Measurements from ENCODE around the gene BEST2. TPM values are rescaled to one million over a fixed set of nuclear protein-coding genes. Genes with fewer than 3 reads are reported as not detected.

Gene BEST2
- total RNA-seq, 1 experiment from 2014 or later = not detected

DNA sequence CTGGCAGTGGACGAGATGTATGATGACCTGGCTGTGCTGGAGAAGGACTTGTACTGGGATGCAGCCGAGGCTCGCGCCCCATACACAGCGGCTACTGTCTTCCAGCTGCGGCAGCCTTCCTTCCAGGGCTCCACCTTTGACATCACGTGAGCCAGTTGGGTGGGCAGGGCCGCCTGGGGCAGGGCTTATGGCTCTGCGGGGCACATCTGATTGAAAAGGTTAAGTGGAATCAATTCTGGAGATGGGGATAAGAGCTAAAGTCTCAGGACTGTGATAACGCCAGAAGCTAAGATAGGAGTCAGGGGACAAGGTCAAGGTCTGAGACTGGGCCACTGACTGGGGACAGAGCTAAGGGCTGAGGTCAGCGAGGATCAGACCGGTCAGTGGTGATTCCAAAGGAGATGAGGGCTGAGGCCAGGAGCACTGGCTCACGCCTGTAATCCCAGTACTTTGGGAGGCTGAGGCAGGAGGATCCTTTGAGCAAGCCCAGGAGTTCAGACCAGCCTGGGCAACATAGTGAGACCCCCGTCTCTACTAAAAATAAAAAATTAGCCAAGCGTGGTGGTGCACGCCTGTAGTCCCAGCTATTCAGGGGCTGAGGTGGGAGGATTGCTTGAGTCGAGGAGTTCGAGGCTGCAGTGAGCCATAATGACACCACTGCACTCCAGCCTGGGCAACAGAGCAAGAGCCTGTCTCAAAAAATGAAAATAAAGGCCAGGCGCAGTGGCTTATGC lies 4.7 kb downstream of the BEST2 start:
- DNase-seq (ENCODE audit: low read depth, low spot score) = no peak
- in situ Hi-C loops (cut with HindIII; ENCODE audit: low pct_unique_long_range_greater_than_20kb, low sequenced_read_pairs) = no loop called here

GRCh38 chr19:12757544-12758274 lies 6.1 kb downstream of the BEST2 start:
- in situ Hi-C loops (cut with HindIII; ENCODE audit: low pct_unique_long_range_greater_than_20kb, low sequenced_read_pairs) = no loop called here
- DNase-seq (ENCODE audit: low read depth, low spot score) = peak; percentile 79

DNA sequence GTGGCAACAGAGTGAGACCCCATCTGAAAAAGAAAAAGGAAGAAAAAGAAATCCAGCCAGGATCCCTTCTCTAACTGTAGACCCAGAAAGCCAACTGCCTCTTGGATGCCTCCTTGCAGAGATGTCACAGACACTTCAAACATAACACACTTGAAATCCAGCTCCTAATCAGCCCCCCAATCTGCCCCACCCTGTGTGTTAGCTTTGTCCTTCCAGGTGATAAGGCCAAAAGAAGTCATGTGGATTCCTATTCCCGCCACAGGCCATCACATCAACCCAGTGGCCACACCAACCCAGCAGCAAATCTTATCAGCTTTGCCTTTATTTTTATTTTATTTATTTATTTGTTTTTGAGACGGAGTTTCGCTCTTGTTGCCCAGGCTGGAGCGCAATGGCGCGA lies 8.1 kb downstream of the BEST2 start:
- in situ Hi-C loops (cut with HindIII; ENCODE audit: low pct_unique_long_range_greater_than_20kb, low sequenced_read_pairs) = no loop called here
- DNase-seq (ENCODE audit: low read depth, low spot score) = no peak

DNA sequence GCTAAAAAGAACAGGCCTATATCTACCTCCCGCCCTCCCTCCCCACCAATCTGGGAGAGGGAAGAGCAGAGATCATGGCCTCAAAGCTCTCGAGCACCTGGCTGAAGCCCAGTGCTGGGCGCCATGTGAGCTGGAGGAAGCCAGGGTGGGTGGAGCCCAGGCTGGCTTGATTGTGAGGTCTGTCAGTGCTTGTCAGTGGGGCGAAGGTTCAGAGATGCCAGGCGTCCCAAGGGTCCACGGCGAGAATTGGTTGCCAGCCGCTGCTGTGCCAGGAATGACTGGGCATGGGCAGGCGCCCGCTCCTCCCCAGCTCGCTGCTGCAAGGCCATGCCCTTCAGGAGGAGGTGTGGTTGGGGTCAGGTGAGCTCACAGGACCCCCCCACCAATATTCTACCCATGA lies 11.5 kb downstream of the BEST2 start:
- in situ Hi-C loops (cut with HindIII; ENCODE audit: low pct_unique_long_range_greater_than_20kb, low sequenced_read_pairs) = no loop called here
- no peak for DNase-seq (ENCODE audit: low read depth, low spot score)

- in situ Hi-C loops (cut with HindIII; ENCODE audit: low pct_unique_long_range_greater_than_20kb, low sequenced_read_pairs) = no loop called here
- DNase-seq (ENCODE audit: low read depth, low spot score) = no peak
These were observed 13.1 kb downstream of the BEST2 start for GRCh38 chr19:12764698-12765097.

DNA sequence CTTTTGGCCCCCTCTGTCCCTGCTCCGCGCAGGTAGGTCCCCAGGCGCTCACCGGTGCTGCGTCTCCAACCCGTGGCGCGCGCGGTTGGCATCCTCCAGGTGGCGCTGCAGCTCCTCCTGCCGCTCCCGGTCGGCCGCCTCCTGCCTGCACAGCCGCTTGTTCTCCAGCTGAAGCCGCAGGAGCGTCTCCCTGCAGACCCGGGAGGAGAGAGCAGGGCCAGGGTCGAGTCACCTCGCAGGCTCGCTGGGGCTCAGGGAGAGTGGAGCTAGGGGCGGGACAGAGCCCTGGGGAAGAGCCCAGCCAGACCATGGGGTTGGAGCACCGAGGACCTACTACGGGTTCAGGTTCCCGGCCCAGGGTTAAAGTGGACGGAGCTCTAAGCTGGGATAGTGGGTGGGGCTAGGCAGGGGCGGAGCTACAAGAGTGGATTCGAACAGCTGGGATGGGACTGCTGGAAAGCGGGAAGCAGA lies 14.5 kb downstream of the BEST2 start:
- in situ Hi-C loops (cut with HindIII; ENCODE audit: low pct_unique_long_range_greater_than_20kb, low sequenced_read_pairs) = no loop called here
- peak; percentile 82 for DNase-seq (ENCODE audit: low read depth, low spot score)

- in situ Hi-C loops (cut with HindIII; ENCODE audit: low pct_unique_long_range_greater_than_20kb, low sequenced_read_pairs) = no loop called here
- DNase-seq (ENCODE audit: low read depth, low spot score) = no peak
These were observed 15.6 kb downstream of the BEST2 start for GRCh38 chr19:12767150-12767549.

- no peak for DNase-seq (ENCODE audit: low read depth, low spot score)
- in situ Hi-C loops (cut with HindIII; ENCODE audit: low pct_unique_long_range_greater_than_20kb, low sequenced_read_pairs) = no loop called here
These were observed 16.1 kb downstream of the BEST2 start for GRCh38 chr19:12767666-12768065.

DNA sequence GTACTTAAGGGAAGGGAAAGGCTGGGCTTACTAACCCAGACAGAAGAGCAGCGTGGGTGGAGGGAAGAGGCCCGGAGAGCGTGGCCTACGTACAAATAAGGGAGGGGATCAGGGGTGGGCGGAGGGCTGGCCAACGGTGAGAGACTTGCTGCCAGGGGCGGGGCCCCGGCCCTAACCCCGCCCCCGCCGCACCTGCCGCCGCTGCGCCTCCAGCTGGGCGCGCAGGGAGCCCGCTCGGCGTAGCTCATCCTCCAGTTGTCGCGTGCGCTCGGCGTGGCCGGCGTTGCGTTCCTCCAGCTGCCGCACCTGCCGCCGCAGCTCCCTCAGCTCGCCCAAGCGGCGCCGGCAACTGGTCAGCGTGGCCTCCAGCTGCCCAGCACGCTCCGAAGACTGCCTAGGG lies 18.1 kb downstream of the BEST2 start:
- in situ Hi-C loops (cut with HindIII; ENCODE audit: low pct_unique_long_range_greater_than_20kb, low sequenced_read_pairs) = no loop called here
- no peak for DNase-seq (ENCODE audit: low read depth, low spot score)

DNA sequence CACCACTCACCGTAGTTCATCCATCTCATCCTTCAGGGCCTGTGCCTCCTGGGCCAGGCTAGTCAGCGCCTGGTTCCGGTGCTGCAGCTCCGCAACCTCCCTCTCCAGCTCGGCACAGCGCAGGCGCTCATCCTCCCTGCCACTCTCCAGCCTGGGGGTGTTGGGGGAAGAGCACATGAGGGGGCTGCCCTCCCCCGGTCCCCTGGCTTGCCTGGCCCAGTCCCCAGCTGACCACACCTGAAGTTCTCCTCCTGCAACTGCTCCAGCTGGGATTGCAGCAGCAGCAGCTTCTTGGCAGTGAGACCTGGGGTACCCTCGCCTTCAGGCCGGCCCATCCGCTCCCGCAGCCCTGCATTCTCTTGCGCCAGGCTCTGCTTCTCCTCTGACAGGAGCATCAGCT lies 19.3 kb downstream of the BEST2 start:
- in situ Hi-C loops (cut with HindIII; ENCODE audit: low pct_unique_long_range_greater_than_20kb, low sequenced_read_pairs) = no loop called here
- no peak for DNase-seq (ENCODE audit: low read depth, low spot score)

- in situ Hi-C loops (cut with HindIII; ENCODE audit: low pct_unique_long_range_greater_than_20kb, low sequenced_read_pairs) = no loop called here
- no peak for DNase-seq (ENCODE audit: low read depth, low spot score)
These were observed 20.7 kb downstream of the BEST2 start for GRCh38 chr19:12772323-12772722.

DNA sequence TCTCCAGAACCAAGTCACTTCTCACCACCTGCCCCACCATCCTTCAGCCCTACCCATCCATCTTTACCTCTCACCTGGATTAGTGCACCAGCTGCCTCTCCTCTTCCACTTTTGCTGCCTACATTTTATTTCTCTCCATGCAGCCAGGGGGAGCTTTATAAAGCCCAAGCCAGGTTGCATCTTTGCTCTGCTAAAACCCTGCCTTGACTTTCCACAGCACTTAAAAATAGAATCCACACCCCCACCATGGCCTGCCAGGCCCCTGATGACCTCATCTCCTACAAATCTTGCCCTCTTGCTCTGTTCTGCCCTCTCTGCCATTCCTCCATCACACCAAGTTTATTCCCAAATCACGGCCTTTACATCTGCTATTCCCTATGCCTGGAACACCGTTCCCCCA lies 22.0 kb downstream of the BEST2 start:
- DNase-seq (ENCODE audit: low read depth, low spot score) = no peak
- in situ Hi-C loops (cut with HindIII; ENCODE audit: low pct_unique_long_range_greater_than_20kb, low sequenced_read_pairs) = no loop called here

GRCh38 chr19:12774588-12775555 lies 23.3 kb downstream of the BEST2 start, which contains the start of gene HOOK2:
HOOK2 (minus strand) TSS chr19:12775552; CDS start chr19:12775449, 103 bp downstream.
- DNase-seq (ENCODE audit: low read depth, low spot score) = no peak
- in situ Hi-C loops (cut with HindIII; ENCODE audit: low pct_unique_long_range_greater_than_20kb, low sequenced_read_pairs) = no loop called here

DNA sequence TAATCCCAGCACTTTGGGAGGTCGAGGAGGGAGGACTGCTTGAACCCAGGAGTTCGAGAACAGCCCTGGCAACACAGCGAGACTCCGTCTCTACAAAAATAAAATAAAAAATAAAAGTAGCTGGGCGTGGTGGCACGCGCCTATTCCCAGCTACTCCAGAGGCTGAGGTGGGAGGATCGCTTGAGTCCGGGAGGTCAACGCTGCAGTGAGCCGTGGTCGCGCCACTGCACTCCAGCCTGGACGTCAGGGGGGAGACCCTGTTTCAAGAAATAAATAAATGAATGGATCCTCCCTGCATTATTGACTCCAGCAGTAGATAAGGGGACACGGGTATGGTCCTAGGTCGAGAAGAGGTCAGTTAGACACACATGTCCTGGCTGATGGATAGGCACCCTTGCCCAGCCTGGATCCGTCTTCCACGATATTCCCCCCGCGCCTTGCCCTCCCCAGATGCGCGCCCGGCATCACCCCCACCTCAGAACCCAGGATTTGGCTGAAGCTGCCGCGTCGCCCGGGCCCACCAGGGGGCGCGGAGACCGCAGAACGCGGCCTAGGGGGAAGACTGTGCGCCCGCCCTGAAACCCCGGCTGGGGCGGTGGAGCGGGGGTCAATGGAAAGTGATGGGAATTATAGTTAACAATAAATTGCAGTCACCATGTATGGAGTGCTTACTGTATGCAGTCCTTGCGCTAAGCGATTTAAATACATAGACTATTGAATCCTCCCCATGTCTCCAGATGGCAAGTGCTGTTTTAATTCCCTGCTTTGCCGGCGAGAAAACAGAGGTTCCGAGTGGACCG lies 25.8 kb downstream of the BEST2 start:
- in situ Hi-C loops (cut with HindIII; ENCODE audit: low pct_unique_long_range_greater_than_20kb, low sequenced_read_pairs) = no loop called here
- peak; percentile 67 for DNase-seq (ENCODE audit: low read depth, low spot score)

DNA sequence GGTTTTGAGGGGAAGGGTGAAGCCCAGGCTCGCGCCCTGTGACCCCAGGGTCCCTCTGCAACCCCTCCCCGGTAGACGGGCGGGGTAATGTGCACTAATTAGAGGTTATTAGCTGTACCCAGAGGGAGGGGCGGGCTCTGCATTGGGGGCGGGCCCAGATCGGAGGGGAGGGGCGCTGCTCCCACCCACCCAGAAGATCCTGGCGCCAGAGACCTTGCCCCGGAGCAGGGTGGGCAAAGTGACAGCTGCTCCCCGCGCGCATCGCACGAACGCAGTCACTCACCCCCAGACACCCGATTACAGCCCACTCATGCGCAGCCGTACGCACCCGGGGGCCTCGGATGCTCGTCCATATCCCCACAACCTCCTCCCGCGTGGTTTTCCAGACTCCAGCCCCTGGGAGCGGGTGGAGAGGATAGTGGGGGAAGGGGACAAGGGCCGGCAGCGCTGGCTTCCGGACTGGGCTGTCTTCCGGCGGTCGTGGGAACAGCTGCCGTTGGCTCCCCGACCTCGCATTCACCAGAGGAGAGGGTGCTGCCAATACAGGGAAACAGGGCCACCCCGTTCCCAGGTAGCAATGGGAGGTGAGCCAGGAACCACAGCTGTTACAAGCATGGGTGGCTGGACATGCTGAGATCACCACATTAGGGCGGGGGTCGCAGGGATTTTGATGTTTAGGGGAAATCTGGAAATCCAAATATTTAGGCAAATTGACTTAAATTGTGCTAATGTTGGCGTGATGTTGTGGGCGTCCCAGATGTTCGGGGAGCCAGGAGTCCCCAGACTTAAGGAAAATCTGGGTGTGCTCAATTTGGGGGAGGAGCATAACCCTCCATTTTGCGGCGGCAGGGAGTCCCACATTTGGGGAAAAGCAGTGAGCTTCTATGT lies 26.7 kb downstream of the BEST2 start:
- in situ Hi-C loops (cut with HindIII; ENCODE audit: low pct_unique_long_range_greater_than_20kb, low sequenced_read_pairs) = no loop called here
- peak; percentile 62 for DNase-seq (ENCODE audit: low read depth, low spot score)

- no peak for DNase-seq (ENCODE audit: low read depth, low spot score)
- in situ Hi-C loops (cut with HindIII; ENCODE audit: low pct_unique_long_range_greater_than_20kb, low sequenced_read_pairs) = no loop called here
These were observed 27.2 kb downstream of the BEST2 start for GRCh38 chr19:12778905-12779161.
